ENCODE results near the gene APLNR. TPM values are rescaled to one million over a fixed set of nuclear protein-coding genes. Genes with fewer than 3 reads are reported as not detected.

Gene APLNR
- total RNA-seq, 1 donor from 2014 or later, result 1.2 TPM

DNA sequence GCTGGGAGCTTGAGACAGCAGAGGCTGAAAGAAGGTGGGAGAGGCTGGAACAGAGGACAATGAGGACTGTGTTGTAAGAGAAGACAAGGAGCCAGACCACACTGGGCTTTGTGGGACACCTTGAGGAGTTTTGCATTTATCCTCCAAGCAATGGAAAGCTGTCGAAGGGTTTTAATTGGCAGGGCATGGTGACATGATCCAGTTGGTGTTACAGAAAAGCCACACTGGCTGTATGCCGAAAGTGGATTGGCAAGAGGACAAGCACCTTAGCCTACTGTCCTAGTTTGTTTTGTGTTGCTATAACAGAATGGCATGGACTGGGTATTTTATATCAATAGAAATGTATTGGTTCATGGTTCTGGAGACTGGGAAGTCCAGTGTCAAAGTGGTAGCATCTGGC lies 14.0 kb upstream of the APLNR start:
- no peak for ATAC-seq
- intact Hi-C loops (cut with DNase I), result loop anchor here (5.0 kb wide), 2 partner anchors 119 to 409 kb away; no protein-coding TSS in a partner anchor
- Histone ChIP-seq H3K4me3 (no peak overlapping the region), H3K36me3 (no peaks in the 10 kb centered on the region), H3K9me3 (no peaks in the 10 kb centered on the region), H3K27ac (no peak overlapping the region), H3K27me3 (no peaks in the 10 kb centered on the region), H3K4me1 (peaks cover 8% of the 10 kb centered on the region)
- TF ChIP-seq, protein P1, sequence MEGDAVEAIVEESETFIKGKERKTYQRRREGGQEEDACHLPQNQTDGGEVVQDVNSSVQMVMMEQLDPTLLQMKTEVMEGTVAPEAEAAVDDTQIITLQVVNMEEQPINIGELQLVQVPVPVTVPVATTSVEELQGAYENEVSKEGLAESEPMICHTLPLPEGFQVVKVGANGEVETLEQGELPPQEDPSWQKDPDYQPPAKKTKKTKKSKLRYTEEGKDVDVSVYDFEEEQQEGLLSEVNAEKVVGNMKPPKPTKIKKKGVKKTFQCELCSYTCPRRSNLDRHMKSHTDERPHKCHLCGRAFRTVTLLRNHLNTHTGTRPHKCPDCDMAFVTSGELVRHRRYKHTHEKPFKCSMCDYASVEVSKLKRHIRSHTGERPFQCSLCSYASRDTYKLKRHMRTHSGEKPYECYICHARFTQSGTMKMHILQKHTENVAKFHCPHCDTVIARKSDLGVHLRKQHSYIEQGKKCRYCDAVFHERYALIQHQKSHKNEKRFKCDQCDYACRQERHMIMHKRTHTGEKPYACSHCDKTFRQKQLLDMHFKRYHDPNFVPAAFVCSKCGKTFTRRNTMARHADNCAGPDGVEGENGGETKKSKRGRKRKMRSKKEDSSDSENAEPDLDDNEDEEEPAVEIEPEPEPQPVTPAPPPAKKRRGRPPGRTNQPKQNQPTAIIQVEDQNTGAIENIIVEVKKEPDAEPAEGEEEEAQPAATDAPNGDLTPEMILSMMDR (IDR thresholded peaks at IDR 0.05), result no peak
- no peak for DNase-seq

DNA sequence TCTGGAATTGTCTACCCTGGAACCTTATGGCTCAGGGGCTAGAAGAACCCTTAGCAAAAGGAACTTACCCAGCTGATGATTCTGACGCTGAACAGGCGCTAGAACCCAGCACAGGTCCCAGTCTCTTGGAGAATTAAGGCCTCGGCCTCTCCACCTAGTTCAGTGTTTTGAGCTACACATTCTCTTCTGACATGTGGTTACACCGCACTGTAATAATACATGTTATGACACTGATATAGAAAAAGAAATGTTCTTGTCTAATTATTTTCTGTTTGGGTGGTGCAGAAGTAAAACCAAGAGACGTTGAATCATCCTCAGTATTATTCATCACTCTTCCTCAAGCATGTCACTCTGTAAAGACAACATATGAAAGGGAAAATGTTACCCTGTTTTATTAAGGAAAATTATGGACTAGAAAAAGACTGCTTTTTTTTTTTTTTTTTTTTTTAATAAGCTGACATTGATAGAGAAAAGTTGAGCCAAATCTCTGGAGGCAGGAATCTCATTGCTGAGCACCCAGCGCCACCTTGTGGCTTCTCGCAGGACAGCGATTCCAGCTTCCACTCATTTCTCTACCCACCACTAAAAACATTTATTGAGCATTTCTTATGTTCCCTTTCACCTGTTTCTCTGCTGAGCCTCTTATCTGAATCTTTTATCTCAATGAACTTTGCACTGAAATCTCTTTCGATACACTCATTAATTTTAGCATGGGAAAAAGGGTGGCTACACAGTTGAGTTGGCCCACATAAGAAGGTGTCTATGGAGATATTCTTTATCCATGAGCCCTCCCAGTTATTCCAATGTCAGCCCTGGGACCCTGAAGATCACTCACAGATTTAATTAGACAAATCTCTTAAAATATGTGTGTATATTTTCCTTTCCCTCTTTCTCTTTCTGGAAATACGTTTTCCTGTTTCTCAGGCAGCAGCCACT lies 12.6 kb upstream of the APLNR start:
- H3K4me1 ChIP-seq, result peaks cover 8% of the 10 kb centered on the region
- H3K9me3 ChIP-seq, result no peaks in the 10 kb centered on the region
- no peaks in the 10 kb centered on the region for H3K27me3 ChIP-seq
- no peak overlapping the region for H3K27ac ChIP-seq
- H3K4me3 ChIP-seq, result no peak overlapping the region
- TF ChIP-seq, protein P1 (IDR thresholded peaks at IDR 0.05), result peak; percentile 83
- ATAC-seq, result peak; percentile 81
- DNase-seq, result peak; percentile 80
- intact Hi-C loops (cut with DNase I), result loop anchor here (5.0 kb wide), 3 partner anchors 117 to 407 kb away; no protein-coding TSS in a partner anchor
- no peaks in the 10 kb centered on the region for H3K36me3 ChIP-seq

DNA sequence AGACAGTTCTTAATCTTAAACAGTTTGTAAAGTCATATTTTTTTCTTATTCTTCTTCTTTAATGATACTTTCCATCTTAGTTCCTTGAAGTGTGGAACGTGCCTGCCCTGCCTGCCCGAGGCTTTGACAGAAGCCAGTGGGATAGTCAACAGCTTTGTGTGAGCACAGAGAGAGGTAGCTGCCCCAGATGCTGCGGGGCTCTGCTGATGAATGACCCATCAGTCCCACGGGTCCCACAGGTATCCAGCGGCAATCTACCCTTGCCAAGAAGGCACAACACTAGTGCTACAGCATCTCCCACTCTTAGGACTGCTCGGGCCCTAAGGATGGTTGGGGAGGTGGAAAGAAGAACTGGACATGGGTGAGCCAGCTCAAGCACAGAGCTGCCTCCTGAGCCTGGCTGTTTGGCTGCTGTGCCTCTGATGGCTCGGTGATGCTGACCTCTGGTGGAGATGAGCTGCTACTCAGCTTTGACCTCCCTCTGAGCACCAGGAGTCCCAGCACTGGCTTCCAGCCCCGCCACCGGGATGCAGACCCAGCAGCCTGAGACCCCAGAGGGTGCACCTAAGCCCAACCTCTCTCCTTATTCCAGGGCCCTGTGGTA lies 11.8 kb upstream of the APLNR start:
- Histone ChIP-seq H3K4me1 (peaks cover 8% of the 10 kb centered on the region), H3K27me3 (no peaks in the 10 kb centered on the region), H3K9me3 (no peaks in the 10 kb centered on the region), H3K4me3 (no peak overlapping the region), H3K36me3 (no peaks in the 10 kb centered on the region), H3K27ac (no peak overlapping the region)
- ATAC-seq, result peak; percentile 79
- TF ChIP-seq, protein P1 (IDR thresholded peaks at IDR 0.05), result peak; percentile 61
- intact Hi-C loops (cut with DNase I), result loop anchor here (5.0 kb wide), 1 partner anchor 127 kb away; no protein-coding TSS in a partner anchor
- no peak for DNase-seq

DNA sequence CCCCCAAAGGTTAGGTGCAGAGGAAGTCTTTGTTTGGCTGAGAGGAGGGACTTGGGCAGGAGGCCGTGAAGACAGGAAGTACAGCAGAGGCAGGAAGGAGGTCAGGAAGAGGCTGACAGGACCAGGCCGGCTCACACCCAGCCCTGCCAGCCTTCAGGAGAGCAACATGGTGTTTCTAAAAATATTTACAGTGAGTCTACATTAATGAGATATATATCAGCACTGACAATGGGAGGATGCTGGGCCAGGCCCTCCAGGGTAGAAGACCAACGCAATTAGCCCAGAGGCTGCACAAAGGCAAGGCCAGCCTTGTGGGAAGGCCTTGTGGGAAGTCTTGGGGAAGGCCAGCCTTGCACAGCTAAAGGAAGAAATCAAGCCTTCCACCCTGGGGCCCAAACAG lies 7.9 kb upstream of the APLNR start:
- intact Hi-C loops (cut with DNase I), result loop anchor here (5.0 kb wide), 1 partner anchor 123 kb away; no protein-coding TSS in a partner anchor

DNA sequence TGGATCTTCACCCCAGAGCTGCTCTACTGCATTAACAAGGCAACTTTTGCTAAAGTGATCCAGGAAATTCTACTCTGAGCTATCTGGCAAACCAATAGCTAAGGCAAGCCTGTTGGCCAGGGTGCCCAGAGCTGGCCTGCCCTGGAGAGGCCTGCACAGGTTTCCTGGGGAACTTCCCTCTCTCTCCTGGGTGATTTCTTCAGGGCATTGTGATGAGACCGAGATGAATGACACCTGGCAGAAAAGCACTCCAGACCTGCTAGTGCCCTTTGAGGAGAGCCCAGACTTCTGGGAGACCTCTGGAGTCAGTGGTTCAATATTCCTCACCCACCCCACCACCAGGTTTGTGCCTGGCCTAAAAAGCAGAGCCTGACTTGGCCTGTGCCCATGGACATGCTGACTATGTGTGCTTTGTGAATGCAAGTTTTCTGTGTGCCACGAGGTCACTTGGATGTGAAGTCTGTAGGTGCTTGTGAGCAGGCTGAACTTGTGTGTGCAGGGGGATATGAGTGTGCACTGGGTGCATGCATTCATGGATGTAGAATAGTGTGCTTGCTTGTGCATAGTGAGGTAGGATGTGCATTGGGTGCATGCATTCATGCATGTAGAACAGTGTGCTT lies 4.4 kb upstream of the APLNR start:
- H3K9me3 ChIP-seq, result no peaks in the 10 kb centered on the region
- H3K27ac ChIP-seq, result no peak overlapping the region
- intact Hi-C loops (cut with DNase I), result no loop called here
- TF ChIP-seq, protein P1 (IDR thresholded peaks at IDR 0.05), result no peak
- no peaks in the 10 kb centered on the region for H3K27me3 ChIP-seq
- no peak for ATAC-seq
- H3K36me3 ChIP-seq, result no peaks in the 10 kb centered on the region
- no peaks in the 10 kb centered on the region for H3K4me1 ChIP-seq
- no peak overlapping the region for H3K4me3 ChIP-seq
- no peak for DNase-seq

More for the DNA sequence above, 7.9 kb upstream of the APLNR start:
- Histone ChIP-seq H3K27me3 (no peaks in the 10 kb centered on the region), H3K4me1 (peaks cover 8% of the 10 kb centered on the region), H3K27ac (no peak overlapping the region), H3K9me3 (no peaks in the 10 kb centered on the region), H3K36me3 (no peaks in the 10 kb centered on the region), H3K4me3 (no peak overlapping the region)
- DNase-seq, result no peak
- ATAC-seq, result peak; percentile 51
- TF ChIP-seq, protein P1 (IDR thresholded peaks at IDR 0.05), result no peak

Measured in upper lobe of right lung (tissue), 1 donor.